HL-60 (cell line): ENCODE results near the gene POT1.

Experiments used
- DNase-seq, 2 experiments: peaks; one replicate each; pipeline ENCODE4 v3.0.0-alpha.2; 2010 to 2020; ENCODE audit warnings: low read depth in 1 of 2, low spot score in 1 of 2
- H3K27ac ChIP-seq: fragments of 250-450 bp; sonication (Bioruptor Pico); replicated peaks from 2 replicates; pipeline ENCODE4 v1.5.1; 2020; ENCODE audit warnings: mild to moderate bottlenecking, moderate library complexity
- H3K27me3 ChIP-seq: fragments of 250-450 bp; sonication (Bioruptor Pico); 2 replicates; pipeline ENCODE4 v1.5.1; 2021; ENCODE audit warnings: mild to moderate bottlenecking, moderate library complexity; ENCODE audit not compliant: insufficient read depth, poor library complexity, severe bottlenecking
- H3K4me3 ChIP-seq: replicated peaks from 2 replicates; pipeline ENCODE4 v1.5.1; 2011; ENCODE audit warnings: mild to moderate bottlenecking, control low read depth, low read length; ENCODE audit not compliant: insufficient read depth
- GABPA ChIP-seq: IDR thresholded peaks from 2 replicates; pipeline ENCODE4 v1.6.1; 2012; ENCODE audit warnings: low read depth
- POLR2AphosphoS5 ChIP-seq: IDR thresholded peaks from 2 replicates; pipeline ENCODE4 v1.6.1; 2012; ENCODE audit warnings: low read depth
- SPI1 ChIP-seq: IDR thresholded peaks from 2 replicates; pipeline ENCODE4 v1.6.1; 2012; ENCODE audit warnings: low read depth, mild to moderate bottlenecking, borderline replicate concordance
- TF ChIP-seq, protein P1 (sequence below): IDR thresholded peaks from one replicate; pipeline ENCODE4 v1.5.1; 2011; ENCODE audit warnings: low read length, control low read depth, inconsistent platforms; ENCODE audit not compliant: insufficient read depth
- TF ChIP-seq, protein P2 (sequence below): IDR thresholded peaks from 2 replicates; pipeline ENCODE4 v1.6.1; 2012; ENCODE audit warnings: low read depth; ENCODE audit not compliant: insufficient replicate concordance

The POT1 gene

DNA sequence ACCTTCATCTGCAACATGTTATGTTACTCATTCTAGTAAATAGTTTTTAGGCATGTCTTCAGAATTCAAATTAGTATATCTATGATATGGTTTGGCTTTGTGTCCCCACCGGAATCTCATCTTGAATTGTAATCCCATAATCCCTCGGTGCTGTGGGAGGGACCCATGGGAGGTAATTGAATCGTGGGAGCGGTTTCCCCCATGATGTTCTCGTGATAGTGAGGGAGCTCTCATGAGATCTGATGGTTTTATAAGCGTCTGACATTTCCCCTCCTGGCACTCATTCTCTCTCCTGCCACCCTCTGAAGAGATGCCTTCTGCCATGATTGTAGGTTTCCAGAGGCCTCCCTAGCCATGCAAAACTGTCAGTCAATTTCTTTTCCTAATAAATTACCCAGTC lies 143.6 kb downstream of the POT1 start:
- Histone ChIP-seq H3K27me3 (peaks cover 3% of the 10 kb centered on the region), H3K4me3 (no peak overlapping the region), H3K27ac (no peak overlapping the region)
- no peak for DNase-seq
- TF ChIP-seq, protein P1, sequence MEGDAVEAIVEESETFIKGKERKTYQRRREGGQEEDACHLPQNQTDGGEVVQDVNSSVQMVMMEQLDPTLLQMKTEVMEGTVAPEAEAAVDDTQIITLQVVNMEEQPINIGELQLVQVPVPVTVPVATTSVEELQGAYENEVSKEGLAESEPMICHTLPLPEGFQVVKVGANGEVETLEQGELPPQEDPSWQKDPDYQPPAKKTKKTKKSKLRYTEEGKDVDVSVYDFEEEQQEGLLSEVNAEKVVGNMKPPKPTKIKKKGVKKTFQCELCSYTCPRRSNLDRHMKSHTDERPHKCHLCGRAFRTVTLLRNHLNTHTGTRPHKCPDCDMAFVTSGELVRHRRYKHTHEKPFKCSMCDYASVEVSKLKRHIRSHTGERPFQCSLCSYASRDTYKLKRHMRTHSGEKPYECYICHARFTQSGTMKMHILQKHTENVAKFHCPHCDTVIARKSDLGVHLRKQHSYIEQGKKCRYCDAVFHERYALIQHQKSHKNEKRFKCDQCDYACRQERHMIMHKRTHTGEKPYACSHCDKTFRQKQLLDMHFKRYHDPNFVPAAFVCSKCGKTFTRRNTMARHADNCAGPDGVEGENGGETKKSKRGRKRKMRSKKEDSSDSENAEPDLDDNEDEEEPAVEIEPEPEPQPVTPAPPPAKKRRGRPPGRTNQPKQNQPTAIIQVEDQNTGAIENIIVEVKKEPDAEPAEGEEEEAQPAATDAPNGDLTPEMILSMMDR = no peak
- no peak for TF ChIP-seq GABPA
- no peak for TF ChIP-seq POLR2AphosphoS5

DNA sequence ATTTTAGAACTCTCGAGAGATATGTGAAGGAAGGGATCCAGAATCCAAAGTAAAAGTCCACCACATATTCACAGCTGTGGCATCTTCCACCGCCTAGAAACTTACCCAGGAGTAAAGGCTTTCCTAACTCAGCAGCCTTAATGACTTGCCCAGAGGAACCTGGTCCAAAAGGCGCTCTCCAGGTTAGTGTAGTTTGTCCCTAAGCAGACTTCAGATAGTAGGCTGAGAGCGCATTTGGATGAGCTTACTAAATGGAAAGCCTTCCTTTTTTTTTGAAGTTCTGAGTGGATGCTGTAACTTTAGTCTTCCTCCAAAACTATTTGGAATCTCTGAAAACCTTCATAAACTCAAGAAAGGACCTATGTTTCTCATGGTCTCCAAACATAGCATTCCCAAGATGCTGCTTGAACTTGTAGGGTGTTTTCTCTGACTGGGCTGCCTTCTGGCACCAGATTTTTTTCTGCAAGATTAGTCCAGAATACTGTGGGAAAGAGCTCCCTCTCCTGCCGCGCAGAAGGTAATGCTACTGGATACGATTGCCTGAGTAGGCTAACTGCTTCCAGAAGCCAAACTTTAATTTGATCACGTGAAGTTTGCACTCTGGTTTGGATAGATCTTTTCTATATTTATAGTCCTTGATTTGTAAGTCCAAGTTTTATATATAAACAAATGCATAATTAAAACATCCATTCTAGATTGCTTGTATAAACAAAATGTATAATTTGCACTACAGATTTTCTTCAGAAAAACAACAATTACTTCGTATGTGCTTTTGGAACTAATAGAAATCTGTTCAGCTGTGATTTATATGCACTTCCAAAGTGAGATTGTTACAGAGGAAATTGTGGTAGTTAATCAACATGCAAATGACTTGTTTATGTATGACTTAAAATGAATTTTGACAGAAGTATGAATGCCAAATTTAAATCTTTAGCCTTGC lies 144.5 kb downstream of the POT1 start:
- Histone ChIP-seq H3K27ac (no peak overlapping the region), H3K4me3 (no peak overlapping the region), H3K27me3 (peaks cover 3% of the 10 kb centered on the region)
- DNase-seq = peak; percentile 8 to 32
- TF ChIP-seq, protein P2, sequence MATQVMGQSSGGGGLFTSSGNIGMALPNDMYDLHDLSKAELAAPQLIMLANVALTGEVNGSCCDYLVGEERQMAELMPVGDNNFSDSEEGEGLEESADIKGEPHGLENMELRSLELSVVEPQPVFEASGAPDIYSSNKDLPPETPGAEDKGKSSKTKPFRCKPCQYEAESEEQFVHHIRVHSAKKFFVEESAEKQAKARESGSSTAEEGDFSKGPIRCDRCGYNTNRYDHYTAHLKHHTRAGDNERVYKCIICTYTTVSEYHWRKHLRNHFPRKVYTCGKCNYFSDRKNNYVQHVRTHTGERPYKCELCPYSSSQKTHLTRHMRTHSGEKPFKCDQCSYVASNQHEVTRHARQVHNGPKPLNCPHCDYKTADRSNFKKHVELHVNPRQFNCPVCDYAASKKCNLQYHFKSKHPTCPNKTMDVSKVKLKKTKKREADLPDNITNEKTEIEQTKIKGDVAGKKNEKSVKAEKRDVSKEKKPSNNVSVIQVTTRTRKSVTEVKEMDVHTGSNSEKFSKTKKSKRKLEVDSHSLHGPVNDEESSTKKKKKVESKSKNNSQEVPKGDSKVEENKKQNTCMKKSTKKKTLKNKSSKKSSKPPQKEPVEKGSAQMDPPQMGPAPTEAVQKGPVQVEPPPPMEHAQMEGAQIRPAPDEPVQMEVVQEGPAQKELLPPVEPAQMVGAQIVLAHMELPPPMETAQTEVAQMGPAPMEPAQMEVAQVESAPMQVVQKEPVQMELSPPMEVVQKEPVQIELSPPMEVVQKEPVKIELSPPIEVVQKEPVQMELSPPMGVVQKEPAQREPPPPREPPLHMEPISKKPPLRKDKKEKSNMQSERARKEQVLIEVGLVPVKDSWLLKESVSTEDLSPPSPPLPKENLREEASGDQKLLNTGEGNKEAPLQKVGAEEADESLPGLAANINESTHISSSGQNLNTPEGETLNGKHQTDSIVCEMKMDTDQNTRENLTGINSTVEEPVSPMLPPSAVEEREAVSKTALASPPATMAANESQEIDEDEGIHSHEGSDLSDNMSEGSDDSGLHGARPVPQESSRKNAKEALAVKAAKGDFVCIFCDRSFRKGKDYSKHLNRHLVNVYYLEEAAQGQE = no peak
- TF ChIP-seq SPI1 (no peak), GABPA (no peak), POLR2AphosphoS5 (no peak)
- TF ChIP-seq, protein P1 = no peak

DNA sequence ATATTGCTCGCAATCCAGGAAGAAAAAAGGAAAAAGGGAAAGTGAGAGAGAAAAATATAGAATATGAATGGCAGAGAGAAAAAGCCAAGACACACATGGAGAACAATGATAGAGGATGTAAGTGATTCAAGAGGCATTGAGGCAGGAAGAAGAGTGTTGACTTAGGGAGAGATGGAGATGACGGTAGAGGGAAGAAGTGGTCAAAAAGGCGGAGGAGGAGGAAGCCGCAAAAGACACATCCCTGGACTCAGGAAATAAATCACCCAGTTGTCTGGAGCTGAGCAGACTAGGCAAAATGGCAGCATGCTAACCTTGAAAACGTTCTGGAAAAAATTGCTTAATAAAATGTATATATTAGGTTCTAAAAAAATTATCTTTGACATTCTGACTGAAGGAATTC lies 146.4 kb downstream of the POT1 start:
- Histone ChIP-seq H3K27ac (no peak overlapping the region), H3K27me3 (no peaks in the 10 kb centered on the region), H3K4me3 (no peak overlapping the region)
- TF ChIP-seq POLR2AphosphoS5 (no peak), GABPA (no peak), SPI1 (no peak)
- TF ChIP-seq, protein P1 = no peak
- TF ChIP-seq, protein P2 = no peak
- no peak for DNase-seq
